Ectodermal cell (in vitro differentiated cells): ENCODE data around the gene HMGCS2. TPM values are rescaled to one million over a fixed set of nuclear protein-coding genes. Genes with fewer than 3 reads are reported as not detected.

Experiments
- H3K27ac ChIP-seq: 2 replicates; pipeline ENCODE4 v1.7.0; 2013; ENCODE audit warnings: mild to moderate bottlenecking, low read depth, low read length; ENCODE audit not compliant: insufficient read depth, poor library complexity, severe bottlenecking
- H3K27me3 ChIP-seq: 2 replicates; pipeline ENCODE4 v1.7.0; 2013; ENCODE audit warnings: mild to moderate bottlenecking, low read length; ENCODE audit not compliant: insufficient read depth, control insufficient read depth, poor library complexity, severe bottlenecking
- H3K36me3 ChIP-seq: one replicate; pipeline ENCODE4 v1.7.0; 2013; ENCODE audit warnings: low read length; ENCODE audit not compliant: control insufficient read depth, insufficient read depth
- H3K4me1 ChIP-seq: one replicate; pipeline ENCODE4 v1.7.0; 2013; ENCODE audit warnings: low read length; ENCODE audit not compliant: control insufficient read depth, insufficient read depth
- H3K4me3 ChIP-seq: 2 replicates; pipeline ENCODE4 v1.7.0; 2013; ENCODE audit warnings: low read depth, low read length, control low read depth; ENCODE audit not compliant: insufficient read depth
- H3K9me3 ChIP-seq: 2 replicates; pipeline ENCODE4 v1.7.0; 2013; ENCODE audit warnings: mild to moderate bottlenecking, low read length, moderate library complexity; ENCODE audit not compliant: control insufficient read depth
- WGBS, 2 experiments: methylation state at CpG; one replicate each; pipeline ENCODE4 v1.1.7; 2013; ENCODE audit warnings: missing lambda C conversion rate in 2 of 2; 5-methylcytosine and 5-hydroxymethylcytosine counted together
- polyA plus RNA-seq, 4 experiments: library from polyadenylated mRNA; stranded (reverse); fragments of 50-300 nt; gene quantifications; one replicate each; pipeline ENCODE4 v1.2.3, GENCODE V29; 2013

The HMGCS2 gene
- 0.91 TPM for polyA plus RNA-seq (2013, experiment 1 of 4)
- polyA plus RNA-seq (2013, experiment 2 of 4): 0.91 TPM
- polyA plus RNA-seq (2013, experiment 3 of 4): 1.1 TPM
- polyA plus RNA-seq (2013, experiment 4 of 4): 0.81 TPM

- Histone ChIP-seq H3K36me3 (no peaks in the 10 kb centered on the region), H3K4me1 (peaks cover 41% of the 10 kb centered on the region), H3K9me3 (no peaks in the 10 kb centered on the region), H3K27me3 (no peaks in the 10 kb centered on the region), H3K27ac (no peak within 1 kb of the TSS), H3K4me3 (no peak within 1 kb of the TSS)
- 71 to 73% methylated on average over 8 of the region's 8 CpGs for WGBS, 2 experiments
Observed at GRCh38 chr1:119768778-119769177, at the start of gene HMGCS2. Gene HMGCS2 (minus strand): TSS chr1:119768905. CDS start chr1:119768844, 61 bp downstream.

GRCh38 chr1:119818181-119818580 is 49.5 kb upstream of the HMGCS2 start:
- 85 to 93% methylated on average over 2 of the region's 2 CpGs for WGBS, 2 experiments
- Histone ChIP-seq H3K36me3 (no peaks in the 10 kb centered on the region), H3K4me3 (no peak overlapping the region), H3K9me3 (no peaks in the 10 kb centered on the region), H3K27me3 (no peaks in the 10 kb centered on the region), H3K27ac (no peak overlapping the region), H3K4me1 (no peaks in the 10 kb centered on the region)

GRCh38 chr1:119816407-119816806 is 47.7 kb upstream of the HMGCS2 start:
- Histone ChIP-seq H3K4me1 (no peaks in the 10 kb centered on the region), H3K27ac (no peak overlapping the region), H3K4me3 (no peak overlapping the region), H3K9me3 (no peaks in the 10 kb centered on the region), H3K27me3 (no peaks in the 10 kb centered on the region), H3K36me3 (no peaks in the 10 kb centered on the region)
- 88% methylated on average over 2 of the region's 2 CpGs for whole genome bisulfite sequencing, 2 experiments

- no peaks in the 10 kb centered on the region for H3K9me3 ChIP-seq
- no peak overlapping the region for H3K4me3 ChIP-seq
- no peaks in the 10 kb centered on the region for H3K36me3 ChIP-seq
- no peaks in the 10 kb centered on the region for H3K27me3 ChIP-seq
- WGBS, 2 experiments: 89 to 91% methylated on average over 7 of the region's 7 CpGs
- no peak overlapping the region for H3K27ac ChIP-seq
- H3K4me1 ChIP-seq: no peaks in the 10 kb centered on the region
Observed at GRCh38 chr1:119815928-119816327, 47.2 kb upstream of the HMGCS2 start.

- no peaks in the 10 kb centered on the region for H3K27me3 ChIP-seq
- WGBS, 2 experiments: 96% methylated on average over 3 of the region's 3 CpGs
- H3K27ac ChIP-seq: no peak overlapping the region
- H3K4me1 ChIP-seq: no peaks in the 10 kb centered on the region
- no peaks in the 10 kb centered on the region for H3K9me3 ChIP-seq
- no peak overlapping the region for H3K4me3 ChIP-seq
- H3K36me3 ChIP-seq: no peaks in the 10 kb centered on the region
Observed at GRCh38 chr1:119815361-119815760, 46.7 kb upstream of the HMGCS2 start.

- Histone ChIP-seq H3K4me3 (no peak overlapping the region), H3K4me1 (no peaks in the 10 kb centered on the region), H3K9me3 (no peaks in the 10 kb centered on the region), H3K27ac (no peak overlapping the region), H3K27me3 (no peaks in the 10 kb centered on the region), H3K36me3 (no peaks in the 10 kb centered on the region)
- WGBS, 2 experiments: 54 to 69% methylated on average over 1 of the region's 1 CpG
Observed at GRCh38 chr1:119814288-119814687, 45.6 kb upstream of the HMGCS2 start.

- no peak overlapping the region for H3K27ac ChIP-seq
- 91 to 92% methylated on average over 2 of the region's 2 CpGs for WGBS, 2 experiments
- no peaks in the 10 kb centered on the region for H3K36me3 ChIP-seq
- H3K4me3 ChIP-seq: no peak overlapping the region
- no peaks in the 10 kb centered on the region for H3K4me1 ChIP-seq
- no peaks in the 10 kb centered on the region for H3K9me3 ChIP-seq
- H3K27me3 ChIP-seq: no peaks in the 10 kb centered on the region
Observed at GRCh38 chr1:119811985-119812557, 43.4 kb upstream of the HMGCS2 start.

- Histone ChIP-seq H3K27me3 (no peaks in the 10 kb centered on the region), H3K4me1 (no peaks in the 10 kb centered on the region), H3K36me3 (no peaks in the 10 kb centered on the region), H3K9me3 (no peaks in the 10 kb centered on the region), H3K4me3 (no peak within 1 kb of the TSS), H3K27ac (no peak within 1 kb of the TSS)
- WGBS, 2 experiments: 90 to 92% methylated on average over 7 of the region's 7 CpGs
Observed at GRCh38 chr1:119811387-119811786, 42.7 kb upstream of the HMGCS2 start, which contains the start of gene REG4. Gene REG4 (minus strand): TSS chr1:119811460. CDS start chr1:119808769, 2,691 bp downstream.

- Histone ChIP-seq H3K36me3 (no peaks in the 10 kb centered on the region), H3K9me3 (no peaks in the 10 kb centered on the region), H3K27me3 (no peaks in the 10 kb centered on the region), H3K4me1 (no peaks in the 10 kb centered on the region), H3K27ac (no peak overlapping the region), H3K4me3 (no peak overlapping the region)
- whole genome bisulfite sequencing, 2 experiments: 7 to 9% methylated on average over 6 of the region's 6 CpGs
Observed at GRCh38 chr1:119808972-119809550, 40.4 kb upstream of the HMGCS2 start.

- no peaks in the 10 kb centered on the region for H3K27me3 ChIP-seq
- H3K4me3 ChIP-seq: no peak overlapping the region
- no peaks in the 10 kb centered on the region for H3K4me1 ChIP-seq
- H3K36me3 ChIP-seq: no peaks in the 10 kb centered on the region
- H3K27ac ChIP-seq: no peak overlapping the region
- 78 to 79% methylated on average over 3 of the region's 3 CpGs for WGBS, 2 experiments
- no peaks in the 10 kb centered on the region for H3K9me3 ChIP-seq
Observed at GRCh38 chr1:119808491-119808890, 39.8 kb upstream of the HMGCS2 start.
